ENCODE data around the gene CCNG2. TPM values are rescaled to one million over a fixed set of nuclear protein-coding genes. Genes with fewer than 3 reads are reported as not detected.
A peak's percentile ranks its signal among the peaks of the same experiment; 100 is the strongest.

CCNG2 gene
- total and polyA plus RNA-seq, 9 of the 15 experiments (the other 6 are each of a cell fraction or from before 2014, with no cell fraction given) = 0.49 to 6.6 (median 2.9) TPM

DNA sequence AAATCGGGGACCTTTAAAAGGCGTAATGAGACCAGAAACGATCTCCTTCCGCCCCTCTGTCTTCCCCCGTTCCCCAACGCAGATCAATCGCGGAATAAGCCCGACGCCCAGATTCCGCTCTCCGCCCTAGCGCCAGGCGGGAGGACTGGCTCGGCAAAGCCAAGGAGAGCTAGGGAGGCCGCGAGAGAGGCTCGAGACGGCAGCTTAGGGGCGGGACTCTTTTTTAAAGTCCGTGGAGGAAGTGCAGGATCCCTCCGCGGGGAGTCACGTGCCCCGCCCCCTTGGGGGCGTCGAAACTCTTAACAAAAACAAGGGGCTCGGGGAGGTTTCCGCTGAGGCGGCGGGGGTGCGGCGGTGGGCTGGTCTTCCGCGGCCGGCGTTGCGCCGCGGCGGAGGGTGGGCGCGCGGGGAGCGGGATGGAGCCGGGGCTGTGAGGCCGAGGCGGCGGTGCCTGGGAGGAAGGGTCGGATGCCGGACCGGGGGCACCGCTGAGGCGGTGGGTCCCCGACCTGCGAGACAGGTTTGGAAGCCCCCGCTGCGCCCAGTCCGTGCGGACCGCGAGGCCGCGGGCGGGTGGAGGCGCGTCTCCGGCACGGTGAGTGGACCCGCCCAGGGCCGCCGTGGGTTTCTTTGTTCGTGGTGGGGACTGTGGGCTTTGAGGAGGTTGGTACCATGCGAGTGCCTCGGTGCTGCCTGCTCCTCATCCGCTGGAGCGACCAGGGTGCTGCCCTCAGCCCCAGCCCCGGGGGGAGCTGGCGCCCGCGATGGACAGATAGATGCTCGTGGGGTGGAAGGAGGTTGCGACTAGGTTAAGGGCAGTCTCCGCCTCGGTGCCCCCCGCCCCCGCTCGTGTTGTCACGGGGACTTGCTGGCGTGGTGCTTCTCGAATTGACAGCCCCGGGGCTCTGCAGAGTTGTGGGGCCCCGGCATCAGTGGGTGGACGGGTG lies at the start of gene CCNG2 (continued):
- TF ChIP-seq TCF7 (IDR thresholded peaks at IDR 0.05; ENCODE audit: borderline replicate concordance) (no peak), ZNF263 (CRISPR knock-in tag; IDR thresholded peaks at IDR 0.05; ENCODE audit: borderline replicate concordance) (no peak), SIN3B (IDR thresholded peaks at IDR 0.05; ENCODE audit: low read depth) (peak; percentile 70), GATAD2B (IDR thresholded peaks at IDR 0.05; ENCODE audit: borderline replicate concordance) (peak; percentile 72; the same call in 1 of the 2 replicates), ZNF134 (CRISPR knock-in tag; conservative IDR thresholded peaks at IDR 0.05) (no peak), PCBP2 (IDR thresholded peaks at IDR 0.05; ENCODE audit: low read depth, low read length, poor library complexity, severe bottlenecking) (peak; percentile 34), PHTF2 (CRISPR knock-in tag; IDR thresholded peaks at IDR 0.05) (no peak), TAF1 (IDR thresholded peaks at IDR 0.05; ENCODE audit: control insufficient read depth, extremely low read depth, insufficient read depth, low read length, severe bottlenecking) (peak; percentile 33), TRIM24 (IDR thresholded peaks at IDR 0.05) (peak; percentile 69 to 70), NFXL1 (CRISPR knock-in tag; IDR thresholded peaks at IDR 0.05) (no peak), CTBP1 (IDR thresholded peaks at IDR 0.05; ENCODE audit: borderline replicate concordance) (peak; percentile 73; the same call in 1 of the 2 replicates)
- TF ChIP-seq, protein P1, sequence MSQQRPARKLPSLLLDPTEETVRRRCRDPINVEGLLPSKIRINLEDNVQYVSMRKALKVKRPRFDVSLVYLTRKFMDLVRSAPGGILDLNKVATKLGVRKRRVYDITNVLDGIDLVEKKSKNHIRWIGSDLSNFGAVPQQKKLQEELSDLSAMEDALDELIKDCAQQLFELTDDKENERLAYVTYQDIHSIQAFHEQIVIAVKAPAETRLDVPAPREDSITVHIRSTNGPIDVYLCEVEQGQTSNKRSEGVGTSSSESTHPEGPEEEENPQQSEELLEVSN (IDR thresholded peaks at IDR 0.05; ENCODE audit: borderline replicate concordance in 1 of 2, extremely low read depth in 1 of 2, insufficient read depth in 1 of 2, insufficient read length in 1 of 2, low read depth in 1 of 2, low read length in 1 of 2, poor library complexity in 1 of 2, severe bottlenecking in 1 of 2) = peak; percentile 42 to 52
- TF ChIP-seq, protein P2, sequence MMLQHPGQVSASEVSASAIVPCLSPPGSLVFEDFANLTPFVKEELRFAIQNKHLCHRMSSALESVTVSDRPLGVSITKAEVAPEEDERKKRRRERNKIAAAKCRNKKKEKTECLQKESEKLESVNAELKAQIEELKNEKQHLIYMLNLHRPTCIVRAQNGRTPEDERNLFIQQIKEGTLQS (IDR thresholded peaks at IDR 0.05) = peak; percentile 85
- TF ChIP-seq, protein P2 (CRISPR knock-in tag; conservative IDR thresholded peaks at IDR 0.05) = 0 out of 2 replicates have a peak, but pooled peaks have one; percentile 0
- TF ChIP-seq, protein P3, sequence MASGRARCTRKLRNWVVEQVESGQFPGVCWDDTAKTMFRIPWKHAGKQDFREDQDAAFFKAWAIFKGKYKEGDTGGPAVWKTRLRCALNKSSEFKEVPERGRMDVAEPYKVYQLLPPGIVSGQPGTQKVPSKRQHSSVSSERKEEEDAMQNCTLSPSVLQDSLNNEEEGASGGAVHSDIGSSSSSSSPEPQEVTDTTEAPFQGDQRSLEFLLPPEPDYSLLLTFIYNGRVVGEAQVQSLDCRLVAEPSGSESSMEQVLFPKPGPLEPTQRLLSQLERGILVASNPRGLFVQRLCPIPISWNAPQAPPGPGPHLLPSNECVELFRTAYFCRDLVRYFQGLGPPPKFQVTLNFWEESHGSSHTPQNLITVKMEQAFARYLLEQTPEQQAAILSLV (tag; IDR thresholded peaks at IDR 0.05) = no peak
- TF ChIP-seq, protein P4, sequence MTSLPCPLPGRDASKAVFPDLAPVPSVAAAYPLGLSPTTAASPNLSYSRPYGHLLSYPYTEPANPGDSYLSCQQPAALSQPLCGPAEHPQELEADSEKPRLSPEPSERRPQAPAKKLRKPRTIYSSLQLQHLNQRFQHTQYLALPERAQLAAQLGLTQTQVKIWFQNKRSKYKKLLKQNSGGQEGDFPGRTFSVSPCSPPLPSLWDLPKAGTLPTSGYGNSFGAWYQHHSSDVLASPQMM (CRISPR knock-in tag; IDR thresholded peaks at IDR 0.05) = no peak
- TF ChIP-seq, protein P5, sequence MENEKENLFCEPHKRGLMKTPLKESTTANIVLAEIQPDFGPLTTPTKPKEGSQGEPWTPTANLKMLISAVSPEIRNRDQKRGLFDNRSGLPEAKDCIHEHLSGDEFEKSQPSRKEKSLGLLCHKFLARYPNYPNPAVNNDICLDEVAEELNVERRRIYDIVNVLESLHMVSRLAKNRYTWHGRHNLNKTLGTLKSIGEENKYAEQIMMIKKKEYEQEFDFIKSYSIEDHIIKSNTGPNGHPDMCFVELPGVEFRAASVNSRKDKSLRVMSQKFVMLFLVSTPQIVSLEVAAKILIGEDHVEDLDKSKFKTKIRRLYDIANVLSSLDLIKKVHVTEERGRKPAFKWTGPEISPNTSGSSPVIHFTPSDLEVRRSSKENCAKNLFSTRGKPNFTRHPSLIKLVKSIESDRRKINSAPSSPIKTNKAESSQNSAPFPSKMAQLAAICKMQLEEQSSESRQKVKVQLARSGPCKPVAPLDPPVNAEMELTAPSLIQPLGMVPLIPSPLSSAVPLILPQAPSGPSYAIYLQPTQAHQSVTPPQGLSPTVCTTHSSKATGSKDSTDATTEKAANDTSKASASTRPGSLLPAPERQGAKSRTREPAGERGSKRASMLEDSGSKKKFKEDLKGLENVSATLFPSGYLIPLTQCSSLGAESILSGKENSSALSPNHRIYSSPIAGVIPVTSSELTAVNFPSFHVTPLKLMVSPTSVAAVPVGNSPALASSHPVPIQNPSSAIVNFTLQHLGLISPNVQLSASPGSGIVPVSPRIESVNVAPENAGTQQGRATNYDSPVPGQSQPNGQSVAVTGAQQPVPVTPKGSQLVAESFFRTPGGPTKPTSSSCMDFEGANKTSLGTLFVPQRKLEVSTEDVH (IDR thresholded peaks at IDR 0.05; ENCODE audit: low read depth, partially characterized antibody) = peak; percentile 78
